Calu3 (cell line): ENCODE data around the gene CSMD2. TPM values are rescaled to one million over a fixed set of nuclear protein-coding genes. Genes with fewer than 3 reads are reported as not detected.

ENCODE experiments used
- BruUV-seq: library from RNA; stranded (reverse); fragments of 400-500 nt; replicated peaks from 2 replicates; lab custom pipeline; 2021; lab: Mats Ljungman, UMichigan
- CTCF ChIA-PET: fragments of 300-600 bp; sonication (Branson Sonifier 250); formaldehyde crosslinking; loops from one replicate; lab custom pipeline; 2022; ENCODE audit warnings: antibody characterized with exemption; lab: Charles Lee
- DNase-seq: peaks from one replicate; pipeline ENCODE4 v3.0.0; 2022
- H3K27ac Mint-ChIP-seq: one replicate; pipeline ENCODE4 v1.8.0; 2022; ENCODE audit warnings: mixed read lengths; ENCODE audit not compliant: unreplicated experiment
- H3K27me3 Mint-ChIP-seq: one replicate; pipeline ENCODE4 v1.8.0; 2022; ENCODE audit warnings: mixed read lengths; ENCODE audit not compliant: unreplicated experiment
- H3K36me3 Mint-ChIP-seq: one replicate; pipeline ENCODE4 v1.8.0; 2022; ENCODE audit warnings: mild to moderate bottlenecking, moderate library complexity, mixed read lengths; ENCODE audit not compliant: insufficient read depth, unreplicated experiment
- H3K4me1 Mint-ChIP-seq: one replicate; pipeline ENCODE4 v1.8.0; 2022; ENCODE audit warnings: mild to moderate bottlenecking, low read depth, mixed read lengths; ENCODE audit not compliant: unreplicated experiment
- H3K4me3 Mint-ChIP-seq: one replicate; pipeline ENCODE4 v1.8.0; 2022; ENCODE audit warnings: mild to moderate bottlenecking, low read depth, moderate library complexity, mixed read lengths; ENCODE audit not compliant: unreplicated experiment
- H3K9me3 Mint-ChIP-seq: one replicate; pipeline ENCODE4 v1.8.0; 2022; ENCODE audit warnings: low read depth, mixed read lengths; ENCODE audit not compliant: unreplicated experiment
- intact Hi-C: fragments of 100-400 bp; cut with micrococcal nuclease; formaldehyde crosslinking; loops from one replicate; pipeline ENCODE4 v1.10.0; 2022; ENCODE audit not compliant: unreplicated experiment
- total RNA-seq: library from RNA; stranded (reverse); gene quantifications from 2 replicates; pipeline ENCODE4 v1.2.3, GENCODE V29; 2022
- TF ChIP-seq, protein P1 (sequence below): fragments of 200-600 bp; IDR thresholded peaks from one replicate; pipeline ENCODE4 v1.8.0; 2022; ENCODE audit warnings: antibody characterized with exemption; ENCODE audit not compliant: unreplicated experiment

CSMD2 gene
- total RNA-seq, 1 experiment from 2014 or later: not detected

DNA sequence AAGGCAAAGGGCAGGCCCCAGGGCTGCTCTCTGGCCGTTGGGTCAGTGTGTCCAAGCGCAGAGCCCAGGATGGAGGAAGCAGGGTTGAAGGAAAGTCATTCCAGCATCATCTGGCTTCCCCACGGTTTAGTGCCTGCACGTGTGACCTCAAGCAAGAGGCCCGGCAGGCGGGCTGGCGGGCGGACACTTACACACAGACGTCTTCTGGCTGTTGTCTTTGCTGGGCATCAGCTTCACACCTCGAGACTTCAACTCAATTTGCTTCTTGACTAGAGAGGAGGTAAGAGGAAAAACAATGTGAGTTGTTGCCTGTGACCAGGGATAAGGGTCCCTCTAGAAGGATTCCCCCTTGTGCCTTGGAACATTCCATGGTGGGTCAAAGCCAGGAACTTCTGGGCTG is 339.5 kb downstream of the CSMD2 start:
- intact Hi-C loops: no loop called here
- Mint-ChIP-seq H3K36me3 (no peaks in the 10 kb centered on the region), H3K9me3 (peaks cover 11% of the 10 kb centered on the region), H3K4me1 (no peaks in the 10 kb centered on the region), H3K4me3 (no peak overlapping the region), H3K27ac (no peak overlapping the region), H3K27me3 (peaks cover 7% of the 10 kb centered on the region)
- CTCF ChIA-PET: no interaction called here
- no peak for DNase-seq
- TF ChIP-seq, protein P1, sequence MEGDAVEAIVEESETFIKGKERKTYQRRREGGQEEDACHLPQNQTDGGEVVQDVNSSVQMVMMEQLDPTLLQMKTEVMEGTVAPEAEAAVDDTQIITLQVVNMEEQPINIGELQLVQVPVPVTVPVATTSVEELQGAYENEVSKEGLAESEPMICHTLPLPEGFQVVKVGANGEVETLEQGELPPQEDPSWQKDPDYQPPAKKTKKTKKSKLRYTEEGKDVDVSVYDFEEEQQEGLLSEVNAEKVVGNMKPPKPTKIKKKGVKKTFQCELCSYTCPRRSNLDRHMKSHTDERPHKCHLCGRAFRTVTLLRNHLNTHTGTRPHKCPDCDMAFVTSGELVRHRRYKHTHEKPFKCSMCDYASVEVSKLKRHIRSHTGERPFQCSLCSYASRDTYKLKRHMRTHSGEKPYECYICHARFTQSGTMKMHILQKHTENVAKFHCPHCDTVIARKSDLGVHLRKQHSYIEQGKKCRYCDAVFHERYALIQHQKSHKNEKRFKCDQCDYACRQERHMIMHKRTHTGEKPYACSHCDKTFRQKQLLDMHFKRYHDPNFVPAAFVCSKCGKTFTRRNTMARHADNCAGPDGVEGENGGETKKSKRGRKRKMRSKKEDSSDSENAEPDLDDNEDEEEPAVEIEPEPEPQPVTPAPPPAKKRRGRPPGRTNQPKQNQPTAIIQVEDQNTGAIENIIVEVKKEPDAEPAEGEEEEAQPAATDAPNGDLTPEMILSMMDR: no peak
- BruUV-seq: no TSS peak

DNA sequence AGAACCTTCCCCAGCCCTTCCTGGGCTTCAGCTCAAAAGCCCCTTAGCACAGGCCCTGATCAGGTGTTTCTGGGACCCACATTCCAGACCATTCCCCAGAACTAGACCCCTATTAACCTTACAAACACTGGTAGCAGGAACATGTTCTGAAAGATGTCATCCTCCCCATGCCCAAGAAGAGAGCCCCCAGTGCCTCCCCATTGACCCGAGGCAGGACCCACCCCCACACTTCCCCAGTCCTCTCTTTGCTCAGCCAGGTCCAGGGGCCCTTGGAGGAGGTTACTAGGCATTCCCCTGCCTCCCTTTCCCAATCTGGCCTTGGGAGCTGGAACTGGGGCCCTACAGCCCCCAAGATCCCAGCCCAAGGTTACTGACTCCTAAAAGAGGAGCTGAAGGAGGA is 340.1 kb downstream of the CSMD2 start:
- intact Hi-C loops: no loop called here
- TF ChIP-seq, protein P1: no peak

DNA sequence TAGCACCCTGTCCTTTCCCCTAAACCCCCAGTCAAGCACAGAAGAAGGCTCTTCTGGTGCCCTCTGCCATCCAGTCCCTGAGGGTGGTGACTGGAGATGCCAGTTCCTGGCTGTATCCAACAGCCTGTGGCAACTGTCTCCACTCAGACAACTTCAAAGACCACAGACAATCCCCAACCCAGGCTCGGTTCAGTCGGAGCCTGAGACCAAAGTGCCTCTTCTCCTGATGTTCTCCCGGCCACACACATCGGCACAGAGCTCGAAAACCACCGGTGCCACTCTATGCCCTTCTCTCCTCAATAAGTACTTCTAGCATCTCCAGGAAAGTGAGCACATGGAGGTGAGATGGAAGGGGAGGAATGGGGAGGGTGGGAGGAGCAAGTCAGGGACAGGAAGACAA is 340.7 kb downstream of the CSMD2 start:
- H3K27me3 Mint-ChIP-seq: peaks cover 7% of the 10 kb centered on the region
- no peak for DNase-seq
- TF ChIP-seq, protein P1: no peak
- no peak overlapping the region for H3K4me3 Mint-ChIP-seq
- CTCF ChIA-PET: interaction anchor here (0.7 kb wide), 1 partner anchor 106 kb away, joined by 6 read pairs; no protein-coding TSS in a partner anchor
- H3K36me3 Mint-ChIP-seq: no peaks in the 10 kb centered on the region
- intact Hi-C loops: no loop called here
- no TSS peak for BruUV-seq
- H3K27ac Mint-ChIP-seq: no peak overlapping the region
- no peaks in the 10 kb centered on the region for H3K4me1 Mint-ChIP-seq
- peaks cover 11% of the 10 kb centered on the region for H3K9me3 Mint-ChIP-seq

More for the DNA sequence above, 340.1 kb downstream of the CSMD2 start:
- no peaks in the 10 kb centered on the region for H3K36me3 Mint-ChIP-seq
- no peaks in the 10 kb centered on the region for H3K4me1 Mint-ChIP-seq
- H3K27me3 Mint-ChIP-seq: peaks cover 7% of the 10 kb centered on the region
- BruUV-seq: no TSS peak
- H3K27ac Mint-ChIP-seq: no peak overlapping the region
- peaks cover 11% of the 10 kb centered on the region for H3K9me3 Mint-ChIP-seq
- no peak for DNase-seq
- H3K4me3 Mint-ChIP-seq: no peak overlapping the region
- CTCF ChIA-PET: no interaction called here

DNA sequence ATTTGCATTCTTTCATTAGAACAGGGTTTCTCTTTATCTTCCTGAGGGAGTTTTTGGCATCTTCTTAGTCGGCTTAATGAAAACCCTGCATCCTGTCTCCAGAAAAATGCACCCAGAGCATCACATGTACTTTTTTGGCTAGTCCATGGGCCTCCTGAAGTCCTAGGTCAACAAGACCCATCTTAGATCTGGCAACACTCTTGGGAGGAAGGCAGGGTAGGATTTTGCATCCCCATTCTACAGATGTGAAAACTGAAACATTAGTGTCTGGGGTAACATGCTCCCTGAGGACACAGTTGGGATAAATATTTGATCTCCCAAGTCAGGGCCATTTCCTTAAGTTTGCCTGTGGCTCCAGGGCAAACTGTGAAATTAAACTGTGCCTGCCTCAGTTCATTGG is 341.2 kb downstream of the CSMD2 start:
- Mint-ChIP-seq H3K27ac (no peak overlapping the region), H3K36me3 (no peaks in the 10 kb centered on the region), H3K4me3 (no peak overlapping the region), H3K4me1 (no peaks in the 10 kb centered on the region), H3K27me3 (peaks cover 7% of the 10 kb centered on the region), H3K9me3 (peaks cover 9% of the 10 kb centered on the region)
- BruUV-seq: no TSS peak
- DNase-seq: no peak
- CTCF ChIA-PET: interaction anchor here (0.7 kb wide), 1 partner anchor 106 kb away, joined by 6 read pairs; no protein-coding TSS in a partner anchor
- TF ChIP-seq, protein P1: no peak
- intact Hi-C loops: no loop called here
